Measurements from ENCODE around the gene KAT7.
A peak's percentile ranks its signal among the peaks of the same experiment; 100 is the strongest.

Gene KAT7

DNA sequence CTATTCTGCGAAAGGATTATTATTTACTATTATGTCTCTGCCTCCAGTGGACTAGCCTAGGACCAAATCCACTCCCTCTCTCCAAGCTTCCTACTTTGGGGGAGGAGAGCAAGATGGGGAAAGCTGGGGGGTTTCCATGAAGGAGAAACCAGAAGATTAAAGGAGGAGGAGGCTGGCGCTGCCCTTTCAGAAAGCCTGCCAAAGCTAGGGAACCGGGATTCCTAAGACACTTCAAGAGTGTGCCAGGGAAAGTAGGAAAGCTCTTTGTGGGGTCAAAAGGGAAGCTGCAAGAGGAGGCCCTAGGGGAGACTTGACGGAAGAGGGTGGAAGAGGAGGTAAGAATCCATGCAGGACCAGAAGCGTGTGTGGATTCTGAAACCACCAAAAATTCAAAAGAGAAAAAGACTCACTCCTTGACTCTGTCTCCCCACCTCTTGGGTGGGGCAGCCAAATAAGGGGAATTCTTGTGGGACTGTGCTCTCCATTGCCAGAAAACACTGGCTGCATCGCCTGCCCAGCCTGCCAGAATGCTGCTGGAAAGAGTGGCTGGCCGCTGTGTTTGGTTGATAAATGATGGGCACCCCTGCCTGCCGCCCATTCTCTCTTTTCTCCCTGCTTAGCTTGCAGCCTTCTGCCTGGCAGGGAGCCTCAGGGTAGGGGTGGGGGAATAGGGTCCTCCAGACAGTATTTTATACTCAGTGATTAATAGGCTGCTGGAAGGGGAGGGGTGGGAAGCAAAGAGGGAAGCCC lies 11.8 kb upstream of the KAT7 start:
- DNase-seq (ENCODE audit: low read depth) = no peak
- TF ChIP-seq, protein P1, sequence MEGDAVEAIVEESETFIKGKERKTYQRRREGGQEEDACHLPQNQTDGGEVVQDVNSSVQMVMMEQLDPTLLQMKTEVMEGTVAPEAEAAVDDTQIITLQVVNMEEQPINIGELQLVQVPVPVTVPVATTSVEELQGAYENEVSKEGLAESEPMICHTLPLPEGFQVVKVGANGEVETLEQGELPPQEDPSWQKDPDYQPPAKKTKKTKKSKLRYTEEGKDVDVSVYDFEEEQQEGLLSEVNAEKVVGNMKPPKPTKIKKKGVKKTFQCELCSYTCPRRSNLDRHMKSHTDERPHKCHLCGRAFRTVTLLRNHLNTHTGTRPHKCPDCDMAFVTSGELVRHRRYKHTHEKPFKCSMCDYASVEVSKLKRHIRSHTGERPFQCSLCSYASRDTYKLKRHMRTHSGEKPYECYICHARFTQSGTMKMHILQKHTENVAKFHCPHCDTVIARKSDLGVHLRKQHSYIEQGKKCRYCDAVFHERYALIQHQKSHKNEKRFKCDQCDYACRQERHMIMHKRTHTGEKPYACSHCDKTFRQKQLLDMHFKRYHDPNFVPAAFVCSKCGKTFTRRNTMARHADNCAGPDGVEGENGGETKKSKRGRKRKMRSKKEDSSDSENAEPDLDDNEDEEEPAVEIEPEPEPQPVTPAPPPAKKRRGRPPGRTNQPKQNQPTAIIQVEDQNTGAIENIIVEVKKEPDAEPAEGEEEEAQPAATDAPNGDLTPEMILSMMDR (IDR thresholded peaks at IDR 0.05; ENCODE audit: low read length, missing control alignments) = no peak

DNA sequence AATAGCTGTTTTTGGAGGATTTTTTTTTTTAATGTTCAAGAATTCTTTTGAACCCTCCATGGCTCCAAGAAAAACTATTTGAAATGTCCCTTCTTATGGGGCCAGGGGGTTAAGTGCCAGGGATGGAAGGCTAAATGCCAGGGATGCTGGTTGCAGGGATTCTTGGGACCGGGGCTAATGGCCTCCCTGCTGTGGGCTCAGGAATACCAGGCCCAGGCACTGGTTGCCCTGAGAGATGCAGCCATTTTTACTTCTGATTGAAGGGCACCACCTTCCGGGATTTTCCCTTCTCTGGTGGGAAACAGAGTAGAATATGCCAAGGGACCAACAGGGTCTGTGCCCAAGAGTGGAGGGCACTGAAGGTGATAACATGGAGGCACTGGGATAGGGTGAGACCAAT lies 10.9 kb upstream of the KAT7 start:
- no peak for DNase-seq (ENCODE audit: low read depth)
- no peak overlapping the region for H3K4me3 ChIP-seq (replicated peaks; ENCODE audit: low read depth, low read length)
- TF ChIP-seq, protein P1 (IDR thresholded peaks at IDR 0.05; ENCODE audit: low read length, missing control alignments) = no peak

More for the DNA sequence above, 11.8 kb upstream of the KAT7 start:
- no peak overlapping the region for H3K4me3 ChIP-seq (replicated peaks; ENCODE audit: low read depth, low read length)

DNA sequence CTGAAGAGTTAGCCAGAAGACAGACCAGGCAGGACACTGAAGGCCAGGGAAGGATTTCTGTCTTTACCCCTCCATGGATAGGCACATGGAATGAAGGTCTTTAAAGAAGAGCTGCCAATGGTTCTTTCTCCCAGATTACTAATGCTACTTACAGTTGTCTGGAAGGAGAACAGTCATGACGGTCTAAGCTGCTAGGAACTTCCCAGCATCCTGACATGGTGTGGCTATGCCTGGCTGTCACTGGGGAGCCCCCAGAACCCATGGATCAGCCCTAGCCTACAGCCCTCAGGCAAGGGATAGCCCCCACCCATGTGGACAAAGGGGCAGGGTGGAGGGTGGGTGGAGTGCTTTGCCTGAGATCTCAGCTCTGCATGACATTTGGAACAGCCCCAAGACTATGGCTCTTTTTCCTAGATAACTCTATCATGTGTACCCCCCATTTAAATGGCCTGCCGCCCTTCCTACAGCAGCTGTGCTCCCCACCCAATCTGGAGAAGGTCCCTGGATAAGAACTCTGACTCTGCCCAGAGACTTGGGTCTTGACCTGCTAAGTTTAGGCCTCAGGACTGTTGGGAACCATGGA lies 9.2 kb upstream of the KAT7 start:
- TF ChIP-seq, protein P1 (IDR thresholded peaks at IDR 0.05; ENCODE audit: low read length, missing control alignments) = no peak
- no peak overlapping the region for H3K4me3 ChIP-seq (replicated peaks; ENCODE audit: low read depth, low read length)
- no peak for DNase-seq (ENCODE audit: low read depth)

DNA sequence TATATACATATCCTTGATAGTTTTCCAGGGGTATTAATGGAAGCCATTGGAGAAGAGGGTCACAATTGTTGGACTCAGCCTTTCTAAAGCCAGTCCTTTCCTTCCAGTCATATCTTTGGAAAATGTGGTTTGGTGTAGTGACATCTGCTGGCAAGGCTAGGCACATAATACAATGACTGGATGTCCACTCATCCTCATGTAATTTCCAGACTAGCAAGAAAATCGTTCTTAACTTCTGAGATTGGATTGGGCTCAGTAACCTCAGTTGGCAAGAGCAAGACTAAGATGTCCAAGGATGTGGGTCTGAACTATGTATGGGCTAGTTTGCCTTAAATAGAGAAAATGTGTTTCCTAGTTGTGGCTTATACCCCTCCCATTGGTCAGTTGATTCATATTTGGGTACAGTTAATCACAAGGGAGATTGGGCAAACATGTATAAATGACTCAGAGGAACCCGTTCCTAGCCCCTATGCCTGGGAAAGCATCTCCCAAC lies 8.7 kb upstream of the KAT7 start:
- TF ChIP-seq, protein P1 (IDR thresholded peaks at IDR 0.05; ENCODE audit: low read length, missing control alignments) = peak; percentile 73
- no peak overlapping the region for H3K4me3 ChIP-seq (replicated peaks; ENCODE audit: low read depth, low read length)
- DNase-seq (ENCODE audit: low read depth) = peak; percentile 88

DNA sequence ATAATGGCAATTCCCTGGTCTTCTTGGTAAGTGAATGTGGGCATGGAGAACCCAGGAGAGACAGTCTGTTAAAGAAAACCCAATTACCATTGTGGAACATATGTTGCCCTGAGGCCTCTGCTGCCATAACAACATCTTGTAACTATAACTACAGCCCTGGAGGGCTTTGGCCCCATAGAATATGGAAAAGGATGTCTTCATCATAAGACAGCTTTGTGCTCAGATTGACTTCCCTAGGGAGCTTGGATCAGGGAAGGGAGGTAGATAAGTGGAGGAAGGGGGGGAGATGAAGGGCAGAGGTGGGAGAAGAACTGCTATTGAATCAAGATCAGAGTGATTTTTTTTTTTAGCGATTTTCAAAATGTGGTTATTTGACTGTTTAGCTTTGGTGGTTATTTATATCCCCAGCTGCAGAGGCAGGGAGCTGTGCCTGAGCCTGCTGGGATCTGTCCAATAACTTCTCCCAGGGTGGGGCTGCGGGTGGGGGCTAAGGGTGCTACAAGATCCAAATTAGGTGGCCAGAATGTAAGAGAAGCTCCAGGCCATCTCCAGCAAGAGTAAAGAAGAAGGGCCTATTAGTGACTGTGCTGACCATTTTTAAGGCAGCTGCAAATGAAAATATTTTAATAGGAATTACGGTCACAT lies 5.3 kb upstream of the KAT7 start:
- DNase-seq (ENCODE audit: low read depth) = no peak
- TF ChIP-seq, protein P1 (IDR thresholded peaks at IDR 0.05; ENCODE audit: low read length, missing control alignments) = no peak
- no peak overlapping the region for H3K4me3 ChIP-seq (replicated peaks; ENCODE audit: low read depth, low read length)

DNA sequence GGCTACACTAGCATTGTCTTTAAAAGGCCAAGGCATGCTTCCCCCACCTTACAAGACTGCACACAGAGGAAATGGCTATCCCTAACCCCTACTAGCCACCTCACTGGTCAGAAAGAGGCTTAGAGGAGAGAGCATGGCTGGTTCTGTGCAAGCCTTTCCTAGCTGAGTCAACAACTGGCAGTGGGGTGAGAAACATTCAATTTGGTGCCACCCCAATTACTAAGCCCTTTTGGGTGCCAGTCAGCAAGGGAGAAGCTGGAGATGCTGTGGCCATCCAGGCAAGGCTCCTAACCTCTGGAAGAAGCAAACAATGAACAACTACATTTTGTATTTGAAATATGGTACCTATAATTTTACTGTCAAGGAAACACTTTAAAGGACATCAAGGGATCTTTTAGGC lies 4.7 kb upstream of the KAT7 start:
- H3K4me3 ChIP-seq (replicated peaks; ENCODE audit: low read depth, low read length) = no peak overlapping the region
- DNase-seq (ENCODE audit: low read depth) = no peak
- TF ChIP-seq, protein P1 (IDR thresholded peaks at IDR 0.05; ENCODE audit: low read length, missing control alignments) = no peak
